Measurements from ENCODE around the gene REPS2. TPM values are rescaled to one million over a fixed set of nuclear protein-coding genes. Genes with fewer than 3 reads are reported as not detected.

REPS2 gene
- total and polyA plus RNA-seq, 9 of the 15 experiments (the other 6 are each of a cell fraction or from before 2014, with no cell fraction given), result 0.01 to 0.07 (median 0.01) TPM; not detected in 3

DNA sequence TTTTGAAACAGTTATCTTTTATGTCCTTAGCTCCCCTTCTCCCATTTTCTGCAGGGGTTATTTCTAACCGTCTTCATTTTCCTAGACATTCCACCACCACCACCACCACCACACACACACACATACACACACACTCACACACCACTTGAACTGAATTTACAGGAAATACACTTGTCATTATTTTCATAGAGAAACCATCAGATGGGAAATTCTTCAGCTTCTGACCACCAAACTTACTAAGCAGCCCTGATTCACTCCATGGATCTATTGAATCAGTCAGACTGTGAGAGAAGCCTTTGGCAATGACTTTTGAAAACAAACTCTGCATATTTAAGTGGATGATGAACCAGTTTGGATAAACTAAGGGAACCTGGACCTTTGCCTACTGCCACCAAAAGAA, 218.5 kb downstream of the REPS2 start:
- Histone ChIP-seq H3K27ac (ENCODE audit: extremely low read depth, low read depth, low read length) (no peak overlapping the region), H2AFZ (ENCODE audit: low read depth, low read length) (no peak overlapping the region), H3K4me1 (replicated peaks in 1 of 2; ENCODE audit: control insufficient read depth in 2 of 2, insufficient read depth in 2 of 2, low read length in 2 of 2) (no peaks in the 10 kb centered on the region), H3K9ac (ENCODE audit: insufficient read depth in 1 of 2, low read depth in 2 of 2, low read length in 2 of 2) (no peak overlapping the region), H3K4me3 (no peak overlapping the region), H3K9me3 (replicated peaks; ENCODE audit: control insufficient read depth, insufficient read depth, low read depth, low read length) (no peaks in the 10 kb centered on the region), H3K36me3 (ENCODE audit: control insufficient read depth, insufficient read depth, low read length) (no peaks in the 10 kb centered on the region), H3K79me2 (ENCODE audit: control insufficient read depth, insufficient read depth, low read length) (no peaks in the 10 kb centered on the region), H3K27me3 (ENCODE audit: control insufficient read depth in 2 of 2, insufficient read depth in 2 of 2, low read length in 2 of 2) (no peaks in the 10 kb centered on the region), H4K20me1 (replicated peaks; ENCODE audit: control insufficient read depth, insufficient read depth, low read length) (no peaks in the 10 kb centered on the region), H3K4me2 (ENCODE audit: insufficient read depth, low read length) (no peak overlapping the region), H3K9me1 (ENCODE audit: control insufficient read depth, insufficient read depth, low read length) (no peaks in the 10 kb centered on the region)
- FAIRE-seq (no peak), DNase-seq (ENCODE audit: extremely low read depth in 1 of 4, low spot score in 3 of 4) (no peak), ATAC-seq (no peak)
- intact Hi-C loops (cut with micrococcal nuclease), result no loop called here
- POLR2A ChIA-PET, result no interaction called here
- TF ChIP-seq CEBPB (tag; IDR thresholded peaks at IDR 0.05) (no peak), ZNF77 (CRISPR knock-in tag; IDR thresholded peaks at IDR 0.05) (no peak), ETV6 (IDR thresholded peaks at IDR 0.05; ENCODE audit: borderline replicate concordance in 1 of 2, low read depth in 2 of 2, low read length in 1 of 2) (no peak), ETV6 (CRISPR knock-in tag; IDR thresholded peaks at IDR 0.05; ENCODE audit: borderline replicate concordance) (no peak), SMARCE1 (IDR thresholded peaks at IDR 0.05) (no peak)
- in situ Hi-C loops (cut with MboI), result no loop called here
- CTCF ChIA-PET (ENCODE audit: low intra/inter-chr PET ratio), result no interaction called here
- no TSS peak for BruUV-seq (replicated peaks)
- WGBS (ENCODE audit: insufficient coverage, low coverage, missing lambda C conversion rate), result 0% methylated on average over 1 of the region's 1 CpG

DNA sequence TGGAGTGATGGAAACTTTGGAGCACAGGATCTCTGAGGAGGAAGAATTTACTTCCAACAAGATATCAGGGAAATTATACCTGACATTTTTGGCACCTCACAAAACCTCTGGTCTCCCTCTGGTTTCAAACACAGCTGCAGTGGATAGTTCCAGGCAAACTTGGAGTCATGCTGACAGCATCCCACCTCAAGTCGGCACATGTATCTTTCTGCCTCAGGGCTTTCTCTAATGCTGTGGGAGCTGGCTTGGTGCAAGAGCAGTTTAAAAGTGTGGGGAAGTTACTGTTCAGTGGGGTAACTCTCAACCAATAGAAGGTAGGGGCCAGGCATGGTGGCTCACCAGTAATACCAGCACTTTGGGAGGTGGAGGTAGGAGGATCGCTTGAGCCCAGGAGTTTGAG, 221.5 kb downstream of the REPS2 start:
- in situ Hi-C loops (cut with MboI), result no loop called here
- H2AFZ ChIP-seq (ENCODE audit: low read depth, low read length), result no peak overlapping the region
- ATAC-seq (no peak), DNase-seq (ENCODE audit: extremely low read depth in 1 of 4, low spot score in 3 of 4) (no peak), FAIRE-seq (no peak)
- no peaks in the 10 kb centered on the region for H3K4me1 ChIP-seq (replicated peaks in 1 of 2; ENCODE audit: control insufficient read depth in 2 of 2, insufficient read depth in 2 of 2, low read length in 2 of 2)
- BruUV-seq (replicated peaks), result no TSS peak
- ChIA-PET CTCF (ENCODE audit: low intra/inter-chr PET ratio) (no interaction called here), POLR2A (no interaction called here)
- H3K4me2 ChIP-seq (ENCODE audit: insufficient read depth, low read length), result no peak overlapping the region
- H3K9me3 ChIP-seq (replicated peaks; ENCODE audit: control insufficient read depth, insufficient read depth, low read depth, low read length), result no peaks in the 10 kb centered on the region
- no peak overlapping the region for H3K27ac ChIP-seq (ENCODE audit: extremely low read depth, low read depth, low read length)
- H3K4me3 ChIP-seq, result no peak overlapping the region
- no peak for TF ChIP-seq ZFX (CRISPR knock-in tag; IDR thresholded peaks at IDR 0.05)
- no peak for TF ChIP-seq TAF15 (IDR thresholded peaks at IDR 0.05; ENCODE audit: low read depth, low read length)
- H3K9ac ChIP-seq (ENCODE audit: insufficient read depth in 1 of 2, low read depth in 2 of 2, low read length in 2 of 2), result no peak overlapping the region
- no peaks in the 10 kb centered on the region for H3K79me2 ChIP-seq (ENCODE audit: control insufficient read depth, insufficient read depth, low read length)
- no peaks in the 10 kb centered on the region for H3K9me1 ChIP-seq (ENCODE audit: control insufficient read depth, insufficient read depth, low read length)
- WGBS (ENCODE audit: insufficient coverage, low coverage, missing lambda C conversion rate), result 12% methylated on average over 2 of the region's 2 CpGs
- H3K27me3 ChIP-seq (ENCODE audit: control insufficient read depth in 2 of 2, insufficient read depth in 2 of 2, low read length in 2 of 2), result no peaks in the 10 kb centered on the region
- no peaks in the 10 kb centered on the region for H3K36me3 ChIP-seq (ENCODE audit: control insufficient read depth, insufficient read depth, low read length)
- no peaks in the 10 kb centered on the region for H4K20me1 ChIP-seq (replicated peaks; ENCODE audit: control insufficient read depth, insufficient read depth, low read length)
- intact Hi-C loops (cut with micrococcal nuclease), result no loop called here
